GM19193 (cell line): ENCODE results near the gene SPRED1.

Experiments used
- POLR2A ChIP-seq: IDR thresholded peaks from 4 replicates; pipeline ENCODE4 v1.6.1; 2011; ENCODE audit not compliant: insufficient read depth, insufficient read length; ENCODE audit errors: extremely low read depth

Gene SPRED1

DNA sequence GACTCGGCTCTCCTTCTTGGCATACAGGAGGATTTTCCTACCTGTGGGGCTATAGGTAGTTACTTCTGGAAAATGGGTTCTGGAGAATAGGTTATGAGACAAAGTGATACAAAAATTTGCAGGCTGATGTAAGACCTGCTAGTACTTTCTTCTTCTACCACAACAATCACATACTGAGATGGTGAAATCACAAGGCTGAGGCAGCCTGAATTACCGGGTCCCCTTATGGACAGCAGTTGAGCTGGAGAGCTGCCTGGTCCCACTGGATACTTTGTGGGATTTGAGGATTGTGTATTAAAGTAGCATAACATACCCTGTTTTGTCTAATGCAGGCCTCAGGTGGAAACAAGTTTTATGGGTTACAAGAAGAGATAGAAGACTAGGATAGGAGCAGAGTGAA is 114.8 kb downstream of the SPRED1 start:
- no peak for TF ChIP-seq POLR2A

DNA sequence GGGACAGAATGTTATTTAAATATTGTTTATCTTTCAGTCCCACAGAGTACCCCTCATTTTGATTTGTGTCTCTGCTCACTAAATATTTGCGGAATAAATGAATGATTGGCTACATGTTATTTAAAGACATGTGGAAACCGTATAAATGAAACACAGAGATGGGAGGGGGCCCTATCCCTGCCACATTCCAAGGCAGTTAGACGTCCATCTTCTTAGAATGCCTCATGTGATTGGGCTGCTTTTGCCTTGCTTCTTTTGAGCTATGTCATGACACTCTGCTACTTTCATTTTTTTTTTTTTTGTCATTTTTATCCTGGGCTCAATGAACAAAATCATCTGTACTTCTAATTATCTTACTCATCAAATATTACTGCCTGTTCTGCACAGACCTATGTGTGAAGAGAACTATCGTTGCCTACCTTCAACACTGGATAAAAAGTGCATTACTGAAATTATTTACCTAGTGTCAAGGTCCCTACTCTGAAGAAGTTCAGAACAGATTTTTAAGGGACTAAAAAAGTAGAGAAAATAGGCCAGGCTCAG is 117.4 kb downstream of the SPRED1 start:
- no peak for TF ChIP-seq POLR2A

DNA sequence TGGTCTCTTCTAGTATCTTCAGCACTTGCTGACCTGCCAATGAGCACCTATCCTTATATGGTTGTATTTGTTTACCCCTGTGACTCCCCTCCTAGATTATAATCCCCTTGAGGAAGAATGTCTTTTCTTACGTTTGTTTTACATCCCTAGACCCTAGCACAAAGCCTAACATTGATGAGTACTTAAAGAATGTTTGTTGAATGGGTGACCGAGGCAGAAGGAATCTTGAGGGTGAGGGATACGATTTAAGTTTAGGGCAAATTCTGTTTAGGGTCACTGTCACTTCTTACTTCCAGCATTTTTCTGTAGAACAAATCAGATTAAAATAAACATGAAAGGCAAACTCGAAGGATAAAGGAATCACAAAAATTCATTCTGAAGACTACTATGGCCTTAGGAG is 120.4 kb downstream of the SPRED1 start:
- TF ChIP-seq POLR2A = no peak

DNA sequence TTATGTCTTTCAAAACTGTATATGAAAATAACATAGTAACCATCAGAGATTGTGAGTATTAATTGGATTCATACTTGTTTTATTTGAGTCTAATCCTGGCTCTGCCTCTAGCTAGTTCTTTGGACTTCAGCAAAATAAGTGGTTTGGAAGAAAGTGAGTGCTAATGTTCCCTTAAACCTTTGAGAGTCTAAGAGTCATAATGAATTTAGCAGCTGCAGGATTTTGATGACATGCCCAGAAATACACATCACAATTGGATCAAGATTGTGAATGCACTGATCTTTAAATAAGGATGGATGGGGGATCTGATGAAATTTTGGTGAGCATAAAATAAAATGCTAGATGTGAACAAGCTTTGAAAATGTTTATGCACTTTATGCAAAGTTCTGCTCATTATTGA is 121.4 kb downstream of the SPRED1 start:
- TF ChIP-seq POLR2A = no peak

DNA sequence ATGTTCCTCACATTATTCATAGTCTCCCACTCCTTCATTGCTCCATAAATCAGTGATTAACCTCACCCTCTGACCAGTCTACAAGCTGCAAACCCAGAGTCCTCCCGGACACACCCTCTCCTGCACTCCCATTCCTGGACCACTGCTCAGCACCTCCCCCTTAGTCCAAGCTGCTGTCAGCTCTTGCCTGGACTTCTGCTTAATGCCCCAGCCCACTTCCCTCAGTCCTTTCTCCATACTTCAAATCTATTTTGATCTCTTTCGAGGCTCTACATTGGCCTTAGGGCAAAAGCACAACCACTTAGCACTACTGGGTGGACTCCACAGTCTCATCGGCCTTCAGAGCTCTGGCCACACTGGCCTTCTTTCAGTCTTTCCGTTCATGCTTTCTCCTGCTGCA is 121.9 kb downstream of the SPRED1 start:
- no peak for TF ChIP-seq POLR2A

DNA sequence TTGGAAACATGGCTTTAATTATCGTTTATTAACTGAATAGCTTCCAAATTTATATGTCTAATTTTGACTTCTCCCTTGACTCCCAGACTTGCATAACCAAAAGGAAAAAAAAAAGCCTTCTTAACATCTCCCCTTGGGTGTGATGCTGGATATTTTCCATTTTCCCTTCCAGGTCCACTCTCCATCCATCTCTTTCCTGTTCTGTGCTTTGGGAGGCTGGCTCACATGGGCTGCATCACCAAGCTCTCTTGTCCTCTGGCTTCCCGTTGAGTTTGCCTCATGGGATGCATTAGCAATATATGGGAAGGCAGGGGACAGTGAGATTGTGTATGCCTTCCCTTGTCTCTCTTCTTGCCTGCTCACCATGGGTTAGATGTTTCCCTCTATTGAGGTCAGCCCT is 123.4 kb downstream of the SPRED1 start:
- TF ChIP-seq POLR2A = no peak

DNA sequence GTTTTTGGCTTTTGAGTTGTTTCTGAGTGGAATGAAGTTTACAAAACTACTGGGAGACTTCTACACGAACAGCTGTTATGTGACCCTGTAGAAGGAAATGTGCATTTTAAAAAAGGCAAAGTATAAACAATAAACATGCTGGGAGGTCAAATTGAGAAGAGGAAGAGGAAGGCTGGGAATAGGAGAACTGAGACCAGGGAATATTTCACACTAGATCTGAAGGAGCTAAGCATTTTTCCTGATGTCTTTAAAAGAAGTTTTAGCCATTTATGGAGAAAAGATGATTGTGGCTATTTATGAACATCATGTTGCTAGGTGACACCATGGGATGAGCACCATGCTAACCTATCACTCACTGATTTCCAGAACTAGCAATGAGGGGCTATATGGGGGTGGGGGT is 125.0 kb downstream of the SPRED1 start:
- TF ChIP-seq POLR2A = no peak

DNA sequence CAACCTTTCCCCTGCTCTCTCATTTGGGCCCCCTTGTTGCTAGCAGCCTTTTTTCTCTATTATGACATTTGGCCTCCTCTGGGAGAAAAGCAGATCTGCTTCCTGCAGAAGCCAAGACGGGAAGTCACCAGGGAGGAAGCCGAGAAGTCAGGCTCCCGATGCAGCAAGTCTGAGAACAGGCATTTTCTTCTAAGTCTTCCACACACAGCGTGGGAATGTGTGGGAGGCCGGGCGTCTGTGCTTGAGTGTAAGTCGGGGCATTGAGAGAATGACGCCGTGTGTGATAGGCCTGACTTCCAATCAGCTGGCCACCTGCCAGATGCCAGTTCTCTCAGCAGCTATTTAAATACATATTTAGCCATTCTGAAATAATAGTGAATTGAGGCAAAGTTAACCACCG is 125.5 kb downstream of the SPRED1 start:
- no peak for TF ChIP-seq POLR2A

DNA sequence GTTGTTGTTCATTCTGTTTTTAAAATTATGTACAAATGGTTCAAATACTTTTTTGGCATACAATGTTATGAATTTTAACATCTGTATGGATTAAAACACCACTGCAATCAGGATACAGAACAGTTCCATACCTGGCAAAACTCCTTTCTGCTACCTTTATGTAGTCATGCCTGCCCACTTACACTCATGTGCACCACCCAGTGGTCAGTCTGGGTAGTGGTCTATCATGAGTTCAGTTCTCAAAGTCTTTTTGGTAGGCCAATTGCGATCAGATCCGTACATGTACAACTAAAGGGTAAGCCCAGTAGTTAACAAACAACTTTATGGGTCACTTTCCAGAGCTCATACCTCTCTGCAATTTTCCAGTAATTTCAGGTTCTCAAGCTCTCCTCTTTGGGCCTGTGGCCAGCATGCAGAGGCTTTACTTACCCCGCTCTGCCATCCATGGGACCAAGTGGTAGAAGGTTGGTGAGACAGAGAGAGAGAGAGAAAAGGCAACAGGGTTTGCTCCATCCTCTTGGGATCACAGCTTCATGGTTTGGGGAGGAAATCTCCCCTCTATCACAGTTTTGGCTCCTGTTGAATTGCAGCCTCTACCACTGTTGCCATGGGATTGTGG is 137.4 kb downstream of the SPRED1 start:
- TF ChIP-seq POLR2A = no peak

DNA sequence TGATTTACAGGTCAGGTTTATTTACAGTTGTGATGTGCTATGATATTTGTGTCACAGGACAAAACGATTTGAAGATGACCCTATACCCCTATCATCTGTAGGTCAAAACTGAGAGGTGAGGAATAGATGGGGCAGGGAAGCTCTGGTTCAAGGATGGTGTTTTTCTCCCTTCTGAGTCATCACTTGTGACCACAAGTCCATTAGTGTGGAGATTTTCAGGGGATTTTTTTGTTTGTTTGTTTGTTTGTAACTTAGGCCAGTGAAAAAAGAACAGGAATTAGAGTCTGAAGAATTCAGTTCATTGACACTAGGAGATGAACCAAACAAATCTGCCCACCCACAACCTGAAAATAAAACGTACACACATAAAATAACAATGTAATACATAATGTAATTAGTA is 138.6 kb downstream of the SPRED1 start:
- TF ChIP-seq POLR2A = no peak

DNA sequence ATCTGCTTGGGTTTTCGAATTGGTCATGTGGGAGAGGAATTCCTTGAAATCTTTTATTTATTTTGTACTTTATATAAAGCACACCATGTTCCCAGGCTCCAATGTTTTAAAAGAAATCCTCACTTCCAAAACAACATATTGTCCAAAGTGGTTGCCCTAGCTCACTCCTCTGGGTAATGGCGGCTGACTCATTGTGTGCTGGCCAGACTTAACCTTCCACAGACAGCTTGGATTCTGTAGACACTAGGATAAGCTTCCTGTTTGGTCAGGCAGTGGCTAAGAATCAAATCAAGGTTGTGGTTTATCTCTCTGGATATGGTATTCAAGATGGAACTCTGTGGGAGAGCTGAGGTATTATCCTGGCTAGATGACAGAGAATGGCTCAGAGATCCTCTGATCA is 145.5 kb downstream of the SPRED1 start:
- TF ChIP-seq POLR2A = no peak

DNA sequence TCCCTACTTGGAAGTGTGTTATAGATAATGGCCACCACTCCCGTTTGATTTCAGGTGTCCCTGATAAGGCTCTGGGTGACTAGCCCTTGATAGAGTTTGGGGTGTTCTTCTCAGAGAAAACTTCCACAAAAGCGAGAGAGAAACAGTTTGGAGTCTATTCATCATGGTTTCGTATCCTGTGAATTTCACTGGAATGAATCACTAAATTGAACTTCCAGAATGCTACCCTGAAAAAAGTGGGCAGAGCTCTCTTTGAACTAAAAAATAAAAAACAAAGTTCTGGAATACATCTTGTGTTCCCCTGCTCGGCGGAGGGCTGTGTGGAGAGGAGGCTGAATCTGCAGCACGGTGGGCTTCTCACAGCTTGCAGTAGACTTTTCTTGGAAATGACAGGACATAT is 148.5 kb downstream of the SPRED1 start:
- no peak for TF ChIP-seq POLR2A

DNA sequence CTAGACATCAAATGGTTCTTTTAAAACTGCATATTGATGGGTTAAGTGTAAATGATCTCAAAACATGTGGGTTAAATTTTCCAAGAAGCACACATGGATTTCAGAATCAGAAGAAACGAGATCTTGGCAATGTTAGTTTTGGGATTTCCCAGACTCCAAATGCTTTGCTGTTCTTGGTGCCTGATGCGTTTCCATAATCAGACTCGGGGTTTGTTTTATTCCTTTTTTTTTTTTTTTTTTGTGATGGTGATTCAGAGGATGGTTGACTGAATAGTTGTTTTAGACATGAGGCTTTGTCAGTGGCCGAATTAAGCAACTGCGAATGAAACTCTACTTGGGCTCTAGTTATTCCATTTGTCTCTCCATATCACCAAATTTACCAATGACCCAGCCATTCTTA is 149.1 kb downstream of the SPRED1 start:
- TF ChIP-seq POLR2A = no peak

DNA sequence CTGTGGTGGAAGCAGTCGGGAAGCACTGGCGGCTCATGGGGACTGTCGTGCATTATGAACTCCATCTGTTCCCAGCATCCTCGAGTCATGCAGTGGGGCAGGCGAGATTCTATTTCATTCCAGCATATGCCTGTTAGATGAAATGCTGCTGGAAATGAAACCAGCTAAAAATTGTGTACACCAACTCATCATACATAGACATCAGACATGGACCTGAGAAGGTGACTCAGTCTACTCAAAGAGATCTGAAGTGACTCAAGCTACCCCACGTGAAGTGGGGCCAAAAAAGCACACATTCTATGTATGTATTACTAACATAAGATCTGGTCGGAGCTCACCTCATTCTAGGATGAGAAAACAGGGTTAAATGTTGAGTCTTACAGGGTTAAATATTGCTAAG is 153.8 kb downstream of the SPRED1 start:
- no peak for TF ChIP-seq POLR2A
